ENCODE measurements around the gene ZEB1.

- TF ChIP-seq CTCF (IDR thresholded peaks at IDR 0.05) (no peak), POLR2A (IDR thresholded peaks at IDR 0.05) (no peak)
These were observed 22.5 kb downstream of the ZEB1 start for GRCh38 chr10:31341552-31341951.
